Measurements from ENCODE around the gene KSR2.

Gene KSR2

GRCh38 chr12:117707861-117708260, 260.9 kb downstream of the KSR2 start:
- H2BK5ac ChIP-seq (ENCODE audit: low read depth, low read length, poor library complexity) = no peak overlapping the region
- no peak overlapping the region for H3K9ac ChIP-seq (ENCODE audit: low read length)
- H3K27me3 ChIP-seq (ENCODE audit: insufficient read depth, low read length) = no peaks in the 10 kb centered on the region
- H3K27ac ChIP-seq (ENCODE audit: low read depth, low read length) = no peak overlapping the region
- no peaks in the 10 kb centered on the region for H3K4me1 ChIP-seq (ENCODE audit: control insufficient read depth in 1 of 2, insufficient read depth in 2 of 2, low read length in 2 of 2)
- H2BK12ac ChIP-seq (ENCODE audit: low read length) = no peak overlapping the region
- H4K8ac ChIP-seq (ENCODE audit: low read depth, low read length) = no peak overlapping the region
- H3K23ac ChIP-seq (ENCODE audit: low read length) = no peak overlapping the region
- H3K4me3 ChIP-seq (ENCODE audit: low read depth, low read length) = no peak overlapping the region
- no peaks in the 10 kb centered on the region for H3K79me1 ChIP-seq (ENCODE audit: low read length)
- no peak overlapping the region for H3K14ac ChIP-seq (ENCODE audit: low read length)
- no peak for DNase-seq
- no peak overlapping the region for H4K12ac ChIP-seq (ENCODE audit: low read depth, low read length)
- H3K36me3 ChIP-seq (ENCODE audit: control insufficient read depth in 1 of 2, insufficient read depth in 2 of 2, low read length in 2 of 2) = no peaks in the 10 kb centered on the region
- no peak overlapping the region for H4K91ac ChIP-seq (ENCODE audit: low read depth, low read length)
- H3K4me2 ChIP-seq (ENCODE audit: low read length) = no peak overlapping the region
- H3K4ac ChIP-seq (ENCODE audit: low read depth, low read length) = no peak overlapping the region
- H3K9me3 ChIP-seq (ENCODE audit: insufficient read depth, low read depth, low read length) = no peaks in the 10 kb centered on the region
- H2BK120ac ChIP-seq (ENCODE audit: insufficient read depth, low read length, poor library complexity) = no peak overlapping the region
- no CpG with 5 or more reads among the region's 2 CpGs for WGBS (ENCODE audit: extremely low coverage, insufficient coverage, insufficient read length)
- no peak overlapping the region for H3K18ac ChIP-seq (ENCODE audit: low read length)
- no peaks in the 10 kb centered on the region for H3K79me2 ChIP-seq (ENCODE audit: control insufficient read depth, insufficient read depth, low read length, poor library complexity)
- H2AFZ ChIP-seq (ENCODE audit: insufficient read depth, low read length, poor library complexity) = no peak overlapping the region
- H2AK5ac ChIP-seq (ENCODE audit: low read length) = no peak overlapping the region

GRCh38 chr12:117703584-117703983, 265.2 kb downstream of the KSR2 start:
- H3K79me2 ChIP-seq (ENCODE audit: control insufficient read depth, insufficient read depth, low read length, poor library complexity) = no peaks in the 10 kb centered on the region
- no peak overlapping the region for H3K4ac ChIP-seq (ENCODE audit: low read depth, low read length)
- no peak overlapping the region for H2BK5ac ChIP-seq (ENCODE audit: low read depth, low read length, poor library complexity)
- no peak overlapping the region for H3K27ac ChIP-seq (ENCODE audit: low read depth, low read length)
- H3K4me1 ChIP-seq (ENCODE audit: control insufficient read depth in 1 of 2, insufficient read depth in 2 of 2, low read length in 2 of 2) = no peaks in the 10 kb centered on the region
- H2BK12ac ChIP-seq (ENCODE audit: low read length) = no peak overlapping the region
- H2BK120ac ChIP-seq (ENCODE audit: insufficient read depth, low read length, poor library complexity) = no peak overlapping the region
- H4K91ac ChIP-seq (ENCODE audit: low read depth, low read length) = no peak overlapping the region
- no peaks in the 10 kb centered on the region for H3K79me1 ChIP-seq (ENCODE audit: low read length)
- H3K36me3 ChIP-seq (ENCODE audit: control insufficient read depth in 1 of 2, insufficient read depth in 2 of 2, low read length in 2 of 2) = no peaks in the 10 kb centered on the region
- H2AFZ ChIP-seq (ENCODE audit: insufficient read depth, low read length, poor library complexity) = no peak overlapping the region
- no CpG with 5 or more reads among the region's 4 CpGs for WGBS (ENCODE audit: extremely low coverage, insufficient coverage, insufficient read length)
- H2AK5ac ChIP-seq (ENCODE audit: low read length) = no peak overlapping the region
- no peak overlapping the region for H3K18ac ChIP-seq (ENCODE audit: low read length)
- no peaks in the 10 kb centered on the region for H3K9me3 ChIP-seq (ENCODE audit: insufficient read depth, low read depth, low read length)
- H3K14ac ChIP-seq (ENCODE audit: low read length) = no peak overlapping the region
- no peak overlapping the region for H3K4me2 ChIP-seq (ENCODE audit: low read length)
- DNase-seq = no peak
- H3K27me3 ChIP-seq (ENCODE audit: insufficient read depth, low read length) = no peaks in the 10 kb centered on the region
- H3K23ac ChIP-seq (ENCODE audit: low read length) = no peak overlapping the region
- H4K8ac ChIP-seq (ENCODE audit: low read depth, low read length) = no peak overlapping the region
- no peak overlapping the region for H4K12ac ChIP-seq (ENCODE audit: low read depth, low read length)
- no peak overlapping the region for H3K9ac ChIP-seq (ENCODE audit: low read length)
- H3K4me3 ChIP-seq (ENCODE audit: low read depth, low read length) = no peak overlapping the region

- no peaks in the 10 kb centered on the region for H3K4me1 ChIP-seq (ENCODE audit: control insufficient read depth in 1 of 2, insufficient read depth in 2 of 2, low read length in 2 of 2)
- H2AFZ ChIP-seq (ENCODE audit: insufficient read depth, low read length, poor library complexity) = no peak overlapping the region
- H2AK5ac ChIP-seq (ENCODE audit: low read length) = no peak overlapping the region
- DNase-seq = no peak
- no peak overlapping the region for H3K27ac ChIP-seq (ENCODE audit: low read depth, low read length)
- H3K4me3 ChIP-seq (ENCODE audit: low read depth, low read length) = no peak overlapping the region
- no peak overlapping the region for H3K18ac ChIP-seq (ENCODE audit: low read length)
- H4K91ac ChIP-seq (ENCODE audit: low read depth, low read length) = no peak overlapping the region
- no peaks in the 10 kb centered on the region for H3K9me3 ChIP-seq (ENCODE audit: insufficient read depth, low read depth, low read length)
- no peaks in the 10 kb centered on the region for H3K27me3 ChIP-seq (ENCODE audit: insufficient read depth, low read length)
- H3K9ac ChIP-seq (ENCODE audit: low read length) = no peak overlapping the region
- no peak overlapping the region for H3K4me2 ChIP-seq (ENCODE audit: low read length)
- no peak overlapping the region for H4K8ac ChIP-seq (ENCODE audit: low read depth, low read length)
- no peak overlapping the region for H2BK12ac ChIP-seq (ENCODE audit: low read length)
- no peaks in the 10 kb centered on the region for H3K79me1 ChIP-seq (ENCODE audit: low read length)
- no CpG with 5 or more reads among the region's 4 CpGs for WGBS (ENCODE audit: extremely low coverage, insufficient coverage, insufficient read length)
- no peak overlapping the region for H3K23ac ChIP-seq (ENCODE audit: low read length)
- no peak overlapping the region for H3K4ac ChIP-seq (ENCODE audit: low read depth, low read length)
- H3K36me3 ChIP-seq (ENCODE audit: control insufficient read depth in 1 of 2, insufficient read depth in 2 of 2, low read length in 2 of 2) = no peaks in the 10 kb centered on the region
- H3K14ac ChIP-seq (ENCODE audit: low read length) = no peak overlapping the region
- H2BK5ac ChIP-seq (ENCODE audit: low read depth, low read length, poor library complexity) = no peak overlapping the region
- no peak overlapping the region for H4K12ac ChIP-seq (ENCODE audit: low read depth, low read length)
- no peaks in the 10 kb centered on the region for H3K79me2 ChIP-seq (ENCODE audit: control insufficient read depth, insufficient read depth, low read length, poor library complexity)
- H2BK120ac ChIP-seq (ENCODE audit: insufficient read depth, low read length, poor library complexity) = no peak overlapping the region
Observed at GRCh38 chr12:117702741-117703140, 266.0 kb downstream of the KSR2 start.

DNA sequence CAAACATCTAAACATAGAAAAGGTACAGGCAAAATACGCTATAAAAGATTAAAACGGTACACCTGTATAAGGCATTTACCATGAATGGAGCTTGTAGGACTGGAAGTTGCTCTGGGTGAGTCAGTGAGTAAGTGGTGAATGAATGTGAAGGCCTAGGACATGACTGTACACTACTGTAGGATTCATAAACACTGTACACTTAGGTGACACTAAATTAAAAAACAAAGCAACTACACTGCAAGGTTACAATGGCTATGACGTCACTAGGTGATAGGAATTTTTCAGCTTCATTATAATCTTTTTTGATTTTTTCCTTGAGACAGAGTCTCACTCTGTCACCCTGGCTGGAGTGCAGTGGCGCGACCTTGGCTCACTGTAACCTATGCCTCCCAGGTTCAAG, 269.2 kb downstream of the KSR2 start:
- H3K4me2 ChIP-seq (ENCODE audit: low read length) = no peak overlapping the region
- H3K36me3 ChIP-seq (ENCODE audit: control insufficient read depth in 1 of 2, insufficient read depth in 2 of 2, low read length in 2 of 2) = no peaks in the 10 kb centered on the region
- WGBS (ENCODE audit: extremely low coverage, insufficient coverage, insufficient read length) = no CpG with 5 or more reads among the region's 5 CpGs
- no peak overlapping the region for H2BK12ac ChIP-seq (ENCODE audit: low read length)
- no peak overlapping the region for H3K18ac ChIP-seq (ENCODE audit: low read length)
- no peak overlapping the region for H3K4ac ChIP-seq (ENCODE audit: low read depth, low read length)
- no peak overlapping the region for H2AFZ ChIP-seq (ENCODE audit: insufficient read depth, low read length, poor library complexity)
- no peaks in the 10 kb centered on the region for H3K79me1 ChIP-seq (ENCODE audit: low read length)
- H3K79me2 ChIP-seq (ENCODE audit: control insufficient read depth, insufficient read depth, low read length, poor library complexity) = no peaks in the 10 kb centered on the region
- no peak overlapping the region for H2AK5ac ChIP-seq (ENCODE audit: low read length)
- no peak overlapping the region for H2BK120ac ChIP-seq (ENCODE audit: insufficient read depth, low read length, poor library complexity)
- no peak overlapping the region for H3K9ac ChIP-seq (ENCODE audit: low read length)
- no peak overlapping the region for H3K14ac ChIP-seq (ENCODE audit: low read length)
- H4K8ac ChIP-seq (ENCODE audit: low read depth, low read length) = no peak overlapping the region
- H4K91ac ChIP-seq (ENCODE audit: low read depth, low read length) = no peak overlapping the region
- no peak overlapping the region for H2BK5ac ChIP-seq (ENCODE audit: low read depth, low read length, poor library complexity)
- no peak overlapping the region for H3K4me3 ChIP-seq (ENCODE audit: low read depth, low read length)
- no peak overlapping the region for H3K27ac ChIP-seq (ENCODE audit: low read depth, low read length)
- peak; percentile 19 to 62 for DNase-seq
- H3K4me1 ChIP-seq (ENCODE audit: control insufficient read depth in 1 of 2, insufficient read depth in 2 of 2, low read length in 2 of 2) = no peaks in the 10 kb centered on the region
- no peak overlapping the region for H3K23ac ChIP-seq (ENCODE audit: low read length)
- no peaks in the 10 kb centered on the region for H3K9me3 ChIP-seq (ENCODE audit: insufficient read depth, low read depth, low read length)
- H4K12ac ChIP-seq (ENCODE audit: low read depth, low read length) = no peak overlapping the region
- H3K27me3 ChIP-seq (ENCODE audit: insufficient read depth, low read length) = no peaks in the 10 kb centered on the region
